LNCAP (cell line): ENCODE results near the gene SIM1.

Experiments
- CTCF ChIP-seq: fragments of 450-650 bp; IDR thresholded peaks from 2 replicates; pipeline ENCODE4 v1.5.1; 2017; ENCODE audit warnings: mild to moderate bottlenecking

Gene SIM1

GRCh38 chr6:100493206-100493888, 28.6 kb upstream of the SIM1 start:
- TF ChIP-seq CTCF, result no peak

DNA sequence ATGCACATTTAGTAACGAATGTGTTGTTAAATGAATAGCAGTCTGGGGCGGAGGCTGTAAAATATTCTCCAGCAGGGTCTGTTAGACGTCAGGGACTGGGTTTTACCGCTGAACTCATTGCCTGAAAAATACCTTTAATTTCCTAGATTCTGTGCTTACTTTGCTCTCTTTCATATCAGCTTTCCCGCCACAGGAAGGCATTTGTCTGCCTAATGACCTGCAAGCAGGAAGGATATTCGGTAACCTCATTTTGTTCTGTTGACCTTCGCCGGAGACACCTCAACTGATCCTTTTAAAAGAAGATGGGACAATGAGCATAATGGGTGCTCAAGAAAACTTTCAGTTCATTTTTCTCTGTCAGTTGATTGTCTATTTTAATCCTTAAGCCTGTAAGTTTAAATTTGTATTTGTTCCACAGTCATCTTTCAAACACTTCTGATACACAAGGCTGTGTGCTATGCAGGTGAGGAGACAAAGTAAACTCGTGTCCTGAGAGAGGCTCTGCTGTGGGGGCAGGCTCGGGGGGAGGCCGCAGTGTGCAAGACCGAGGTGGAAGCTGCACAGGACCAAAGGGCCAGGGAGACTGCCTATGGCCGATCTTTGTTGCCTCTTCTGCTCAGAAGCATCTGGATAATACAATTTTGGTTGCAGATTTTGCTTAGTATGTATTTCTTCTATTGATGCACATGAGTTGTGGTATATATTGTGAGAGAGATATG, 27.4 kb upstream of the SIM1 start:
- TF ChIP-seq CTCF, result no peak

DNA sequence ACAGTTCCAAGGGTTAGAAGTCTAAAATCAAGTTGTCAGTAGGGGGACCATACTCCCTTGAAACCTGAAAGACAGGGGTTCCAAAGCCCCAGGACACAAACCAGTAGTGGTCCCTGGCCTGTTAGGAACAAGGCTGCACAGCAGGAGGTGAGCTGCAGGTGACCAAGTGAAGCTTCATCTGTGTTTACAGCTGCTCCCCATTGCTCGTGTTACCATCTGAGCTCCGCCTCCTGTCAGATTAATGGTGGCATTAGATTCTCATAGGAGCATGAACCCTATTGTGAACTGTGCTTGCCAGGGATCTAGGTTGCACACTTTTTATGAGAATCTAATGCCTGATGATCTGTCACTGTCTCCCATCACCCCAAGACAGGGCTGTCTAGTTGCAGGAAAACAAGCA, 25.3 kb upstream of the SIM1 start:
- no peak for TF ChIP-seq CTCF

DNA sequence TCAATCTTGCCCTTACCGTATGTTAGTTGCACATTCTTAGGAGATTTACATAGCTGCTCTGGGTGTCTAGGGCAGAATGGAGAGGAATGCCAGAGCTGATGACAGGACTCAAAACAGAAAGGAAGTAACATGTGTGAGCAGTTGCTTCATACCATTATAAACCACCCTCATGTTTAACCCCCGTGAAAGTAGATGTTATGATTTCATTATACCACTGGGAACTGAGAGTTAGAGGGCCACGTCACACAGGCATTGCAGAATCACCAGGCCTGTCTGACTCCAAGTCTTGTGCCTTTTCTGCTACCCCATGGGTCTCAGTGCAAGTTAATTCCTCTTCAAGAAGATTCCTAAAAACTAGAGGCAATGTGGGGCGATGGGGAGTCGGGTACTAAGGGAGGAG, 23.5 kb upstream of the SIM1 start:
- no peak for TF ChIP-seq CTCF

- TF ChIP-seq CTCF, result no peak
These were observed 22.9 kb upstream of the SIM1 start for GRCh38 chr6:100487638-100488037.

GRCh38 chr6:100485268-100485667, 20.5 kb upstream of the SIM1 start:
- TF ChIP-seq CTCF, result no peak

DNA sequence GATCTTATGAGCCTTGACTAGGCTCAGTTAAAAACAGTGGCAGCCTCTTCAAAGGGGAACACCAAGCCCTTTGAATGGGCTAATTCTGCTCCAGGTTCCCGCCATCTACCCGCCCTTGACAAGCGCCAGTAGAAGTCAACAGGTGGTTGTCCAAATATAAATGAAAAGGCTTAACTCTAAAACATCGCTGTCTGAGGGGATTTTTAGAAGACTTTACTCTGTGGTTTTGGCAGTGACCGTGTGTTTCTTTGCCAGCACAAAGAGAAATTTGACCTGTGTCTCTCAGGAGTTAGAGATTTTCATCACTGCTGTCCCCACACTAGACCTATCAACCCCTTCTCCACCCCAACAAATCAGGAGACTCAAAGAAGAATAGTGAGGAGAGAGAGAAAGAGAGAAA, 19.8 kb upstream of the SIM1 start:
- TF ChIP-seq CTCF, result no peak
